NCI-H82 treated with DMSO at 0.1 percent for 48 hours (cell line): ENCODE results near the gene POTEF.
"Not testable (repeated sequence)": the region's sequence is repeated elsewhere in the genome, so short reads cannot be mapped to it uniquely, and the experiment has no call there.

Experiments
- DNase-seq: peaks from one replicate; lab custom pipeline; 2025; ENCODE audit not compliant: unreplicated experiment; lab: John Stamatoyannopoulos, UW

POTEF gene

GRCh38 chr2:130135692-130136541 is 6.9 kb upstream of the POTEF start:
- no peak for DNase-seq

DNA sequence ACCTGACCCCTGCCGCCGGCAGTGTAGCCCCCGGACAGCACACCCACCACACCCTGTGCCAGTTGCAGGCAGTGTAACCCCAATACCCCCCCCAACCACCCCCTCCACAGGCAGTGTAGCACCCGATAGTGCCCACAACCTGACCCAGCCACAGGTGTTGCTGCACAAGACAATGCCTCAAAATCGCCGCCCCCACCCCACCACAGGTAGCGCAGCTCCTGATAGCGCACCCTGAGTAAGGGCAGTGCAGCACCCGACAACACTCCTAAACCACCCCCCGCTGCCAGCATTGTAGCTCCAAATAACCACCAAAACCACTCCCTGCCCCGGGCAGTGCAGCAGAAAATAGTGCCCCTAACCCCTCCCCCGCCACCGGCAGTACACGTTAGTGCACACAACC is 558 bp downstream of the POTEF start:
- not testable (repeated sequence) for DNase-seq

GRCh38 chr2:130127726-130128125 is 1.3 kb downstream of the POTEF start:
- DNase-seq = not testable (repeated sequence)

GRCh38 chr2:130120924-130121323 is 8.1 kb downstream of the POTEF start:
- not testable (repeated sequence) for DNase-seq

DNA sequence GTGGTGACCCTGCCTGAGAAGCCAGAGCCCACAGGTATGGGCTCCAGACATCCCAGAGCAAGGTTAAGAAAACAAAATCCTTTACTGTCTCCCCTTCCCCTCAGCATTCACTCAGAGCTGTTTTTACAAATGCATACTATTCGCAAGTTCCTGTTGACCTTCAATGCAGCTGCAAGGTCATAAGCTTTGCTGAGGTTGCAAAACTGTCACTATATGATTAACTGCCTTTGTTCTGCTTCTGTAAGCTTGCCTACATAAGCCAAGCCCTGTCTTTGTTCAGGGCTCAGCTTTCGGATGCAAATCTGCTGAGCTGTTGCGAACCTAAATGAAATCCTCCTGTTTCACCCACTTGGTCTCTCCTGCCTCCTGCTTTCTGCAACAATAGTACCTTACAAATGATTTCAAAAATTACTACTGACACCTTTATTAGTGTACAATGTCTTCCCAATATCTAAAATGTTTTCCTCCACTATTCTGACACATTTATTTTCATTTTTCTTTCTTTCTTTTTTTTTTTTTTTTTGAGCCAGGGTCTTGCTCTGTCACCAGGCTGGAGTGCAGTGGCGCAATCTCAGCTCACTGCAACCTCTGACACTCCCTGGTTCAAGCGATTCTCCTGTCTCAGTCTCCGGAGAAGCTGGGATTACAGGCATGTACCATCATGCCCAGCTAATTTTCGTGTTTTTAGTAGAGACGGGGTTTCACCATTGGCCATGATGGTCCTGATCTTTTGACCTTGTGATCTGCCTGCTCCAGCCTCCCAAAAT is 26.2 kb downstream of the POTEF start:
- not testable (repeated sequence) for DNase-seq

- not testable (repeated sequence) for DNase-seq
Observed at GRCh38 chr2:130062645-130063044, 66.4 kb downstream of the POTEF start.

DNA sequence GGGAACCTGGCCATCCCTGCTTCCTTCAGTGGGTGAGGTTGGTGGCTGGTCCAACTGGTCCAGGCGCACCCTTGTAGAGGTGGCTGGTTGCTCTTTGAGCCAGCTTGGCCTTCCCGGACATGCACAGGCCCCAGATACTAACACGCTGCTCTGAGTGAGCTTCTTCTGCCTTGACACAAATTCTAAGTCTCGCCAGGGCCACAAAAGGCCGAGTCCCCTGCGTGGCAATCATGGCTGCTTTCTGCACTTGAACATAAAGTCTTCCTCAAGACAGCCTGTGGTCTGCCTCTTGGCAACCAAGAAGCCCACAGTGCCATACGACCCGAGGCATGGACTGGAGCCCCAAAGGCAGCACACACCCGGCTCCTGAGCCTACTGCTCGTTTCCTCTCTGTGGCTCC is 69.0 kb downstream of the POTEF start:
- DNase-seq = not testable (repeated sequence)

GRCh38 chr2:130056336-130056735 is 72.7 kb downstream of the POTEF start:
- not testable (repeated sequence) for DNase-seq

DNA sequence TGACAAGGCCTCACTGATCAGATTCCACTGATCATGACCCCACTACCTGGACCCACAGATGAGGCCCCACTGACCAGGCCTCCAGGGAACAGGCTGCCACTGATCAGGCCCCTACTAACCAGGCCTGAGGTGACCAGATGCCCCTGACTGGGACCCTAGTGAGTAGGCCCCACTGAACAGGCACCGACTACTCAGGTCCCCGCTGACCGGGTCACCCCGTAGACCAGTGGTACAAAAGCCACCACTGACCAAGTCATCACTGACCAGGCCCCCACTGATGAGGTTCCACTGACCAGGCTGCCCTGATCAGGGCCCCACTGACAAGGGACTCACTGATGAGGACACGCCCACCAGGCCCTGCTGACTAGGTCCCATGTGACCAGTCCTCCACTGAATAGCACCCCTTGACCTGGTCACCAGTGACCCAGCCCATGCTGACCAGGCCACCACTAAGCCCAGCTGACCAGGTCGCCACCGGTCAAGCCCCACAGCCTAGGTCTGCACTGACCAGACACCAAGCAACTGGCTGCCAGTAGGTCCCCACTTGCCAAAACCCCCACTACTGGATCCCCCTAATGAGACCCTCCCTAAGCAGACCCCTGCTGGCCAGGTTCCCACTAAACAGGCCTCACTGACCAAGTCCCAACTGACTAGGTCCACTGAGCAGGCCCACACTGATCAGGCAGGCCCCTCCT is 75.7 kb downstream of the POTEF start:
- DNase-seq = not testable (repeated sequence)

- not testable (repeated sequence) for DNase-seq
Observed at GRCh38 chr2:130052376-130052775, 76.6 kb downstream of the POTEF start.

DNA sequence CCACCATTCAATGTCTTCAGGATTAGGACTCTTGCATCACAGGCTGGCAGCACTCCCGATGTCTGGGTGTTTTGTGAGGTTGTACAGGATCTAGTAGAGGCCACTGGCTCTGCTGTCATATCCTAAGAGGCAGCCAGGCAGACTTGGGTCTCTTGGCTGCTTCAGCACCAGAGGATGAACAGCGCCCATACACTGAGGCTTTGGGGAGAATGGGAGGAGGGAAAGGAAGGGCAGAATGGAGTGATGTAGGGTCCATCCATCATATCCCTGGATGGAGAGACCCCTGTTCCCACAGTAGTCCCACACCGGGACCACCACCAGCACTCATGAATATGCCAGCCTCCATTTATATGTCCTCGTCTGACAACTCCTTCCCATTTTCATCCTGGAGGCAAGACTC is 80.6 kb downstream of the POTEF start:
- not testable (repeated sequence) for DNase-seq

DNA sequence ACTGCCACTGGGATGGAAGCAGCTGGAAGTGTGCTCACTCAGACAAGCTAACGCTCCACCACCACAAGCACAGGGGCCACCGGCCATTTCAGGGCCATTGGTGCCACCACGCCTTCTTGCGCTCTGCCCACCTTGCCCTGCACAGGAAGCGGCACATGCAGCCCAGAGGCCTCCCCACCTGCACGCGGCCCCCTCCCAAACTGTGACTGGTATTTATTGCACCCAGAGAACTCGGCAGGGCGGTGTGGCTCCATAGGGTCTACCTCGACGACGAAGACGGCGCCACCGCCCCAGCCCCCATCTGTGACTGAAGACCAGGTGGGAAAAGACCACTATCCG is 90.8 kb downstream of the POTEF start:
- not testable (repeated sequence) for DNase-seq

DNA sequence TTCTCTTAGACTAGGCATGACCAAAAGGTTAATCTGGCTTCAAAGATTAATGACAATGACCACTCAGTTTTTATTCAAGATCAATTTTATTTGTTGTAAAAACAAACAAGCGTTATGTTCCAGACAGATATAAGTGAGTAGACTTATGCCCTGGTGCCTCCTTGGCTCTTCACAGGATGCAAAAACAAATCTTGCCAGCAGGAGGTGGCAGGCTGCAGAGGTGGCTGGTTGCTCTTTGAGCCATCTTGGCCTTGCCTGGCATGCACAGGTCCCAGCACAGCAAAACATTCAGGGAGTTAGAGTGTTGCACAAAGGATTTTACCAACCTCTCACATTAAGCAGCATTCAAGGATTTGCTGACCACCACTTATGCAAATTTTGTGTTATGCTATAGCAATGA is 103.1 kb downstream of the POTEF start:
- not testable (repeated sequence) for DNase-seq
